HEK293T (cell line): ENCODE measurements around the gene ANKLE1.

ENCODE experiments used
- ARNT ChIP-seq: fragments of 450-650 bp; IDR thresholded peaks from 2 replicates; pipeline ENCODE4 v1.6.1; 2017; ENCODE audit warnings: mild to moderate bottlenecking
- CTBP1 ChIP-seq: fragments of 450-650 bp; IDR thresholded peaks from 2 replicates; pipeline ENCODE4 v1.6.1; 2016; ENCODE audit warnings: borderline replicate concordance
- ELF4 ChIP-seq: fragments of 450-650 bp; IDR thresholded peaks from 2 replicates; pipeline ENCODE4 v1.6.1; 2017; ENCODE audit warnings: antibody characterized with exemption
- FOXK2 ChIP-seq: fragments of 450-650 bp; IDR thresholded peaks from 2 replicates; pipeline ENCODE4 v1.6.1; 2016; ENCODE audit warnings: mild to moderate bottlenecking
- FOXM1 ChIP-seq: fragments of 450-650 bp; IDR thresholded peaks from 2 replicates; pipeline ENCODE4 v1.6.1; 2017; ENCODE audit warnings: mild to moderate bottlenecking, borderline replicate concordance
- LEF1 ChIP-seq: fragments of 450-650 bp; IDR thresholded peaks from 2 replicates; pipeline ENCODE4 v1.6.1; 2017; ENCODE audit warnings: mild to moderate bottlenecking, borderline replicate concordance
- NFRKB ChIP-seq: fragments of 450-650 bp; IDR thresholded peaks from 2 replicates; pipeline ENCODE4 v1.6.1; 2016; ENCODE audit warnings: mild to moderate bottlenecking, moderate library complexity
- SP1 ChIP-seq: fragments of 450-650 bp; IDR thresholded peaks from 2 replicates; pipeline ENCODE4 v1.6.1; 2017
- SUZ12 ChIP-seq: fragments of 450-650 bp; IDR thresholded peaks from 2 replicates; pipeline ENCODE4 v1.6.1; 2016; ENCODE audit warnings: mild to moderate bottlenecking
- TARDBP ChIP-seq: fragments of 450-650 bp; IDR thresholded peaks from 2 replicates; pipeline ENCODE4 v1.6.1; 2016
- TF ChIP-seq, protein P1 (sequence below): fragments of 450-650 bp; IDR thresholded peaks from 2 replicates; pipeline ENCODE4 v1.6.1; 2016

DNA sequence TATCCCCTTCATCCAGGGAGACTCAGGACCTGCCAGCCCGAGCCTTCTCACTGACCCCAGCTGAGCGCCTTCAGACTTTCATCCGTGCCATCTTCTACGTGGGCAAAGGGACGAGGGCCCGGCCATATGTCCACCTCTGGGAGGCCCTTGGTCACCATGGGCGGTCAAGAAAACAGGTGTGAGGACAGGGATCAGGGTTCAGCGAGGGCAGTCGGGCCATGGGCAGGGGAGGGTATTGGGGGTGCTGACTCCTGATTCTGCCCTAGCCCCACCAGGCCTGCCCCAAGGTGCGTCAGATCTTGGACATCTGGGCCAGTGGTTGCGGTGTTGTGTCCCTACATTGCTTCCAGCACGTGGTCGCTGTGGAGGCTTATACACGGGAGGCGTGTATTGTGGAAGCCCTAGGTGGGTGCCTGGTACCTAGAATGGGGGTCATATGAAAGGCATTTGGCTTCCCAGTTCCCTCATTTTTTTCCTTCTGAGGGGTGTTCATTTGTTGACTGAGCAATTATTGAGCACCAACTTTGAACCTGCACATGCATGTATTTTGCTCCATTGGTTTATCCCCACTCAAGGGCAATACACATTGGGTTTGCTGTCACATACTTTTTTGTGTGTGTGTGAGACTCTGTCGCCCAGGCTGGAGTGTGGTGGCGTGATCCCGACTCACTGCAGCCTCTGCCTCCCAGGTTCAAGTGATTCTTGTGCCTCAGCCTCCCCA, 3.9 kb downstream of the ANKLE1 start:
- TF ChIP-seq NFRKB (no peak), SP1 (no peak), ELF4 (no peak), FOXM1 (no peak), SUZ12 (no peak), FOXK2 (no peak), TARDBP (no peak), ARNT (no peak), CTBP1 (no peak), LEF1 (no peak)
- TF ChIP-seq, protein P1, sequence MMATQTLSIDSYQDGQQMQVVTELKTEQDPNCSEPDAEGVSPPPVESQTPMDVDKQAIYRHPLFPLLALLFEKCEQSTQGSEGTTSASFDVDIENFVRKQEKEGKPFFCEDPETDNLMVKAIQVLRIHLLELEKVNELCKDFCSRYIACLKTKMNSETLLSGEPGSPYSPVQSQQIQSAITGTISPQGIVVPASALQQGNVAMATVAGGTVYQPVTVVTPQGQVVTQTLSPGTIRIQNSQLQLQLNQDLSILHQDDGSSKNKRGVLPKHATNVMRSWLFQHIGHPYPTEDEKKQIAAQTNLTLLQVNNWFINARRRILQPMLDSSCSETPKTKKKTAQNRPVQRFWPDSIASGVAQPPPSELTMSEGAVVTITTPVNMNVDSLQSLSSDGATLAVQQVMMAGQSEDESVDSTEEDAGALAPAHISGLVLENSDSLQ, result no peak
